ENCODE results near the gene RAB42.
"Not testable (repeated sequence)": the region's sequence is repeated elsewhere in the genome, so short reads cannot be mapped to it uniquely, and the experiment has no call there.

RAB42 gene

DNA sequence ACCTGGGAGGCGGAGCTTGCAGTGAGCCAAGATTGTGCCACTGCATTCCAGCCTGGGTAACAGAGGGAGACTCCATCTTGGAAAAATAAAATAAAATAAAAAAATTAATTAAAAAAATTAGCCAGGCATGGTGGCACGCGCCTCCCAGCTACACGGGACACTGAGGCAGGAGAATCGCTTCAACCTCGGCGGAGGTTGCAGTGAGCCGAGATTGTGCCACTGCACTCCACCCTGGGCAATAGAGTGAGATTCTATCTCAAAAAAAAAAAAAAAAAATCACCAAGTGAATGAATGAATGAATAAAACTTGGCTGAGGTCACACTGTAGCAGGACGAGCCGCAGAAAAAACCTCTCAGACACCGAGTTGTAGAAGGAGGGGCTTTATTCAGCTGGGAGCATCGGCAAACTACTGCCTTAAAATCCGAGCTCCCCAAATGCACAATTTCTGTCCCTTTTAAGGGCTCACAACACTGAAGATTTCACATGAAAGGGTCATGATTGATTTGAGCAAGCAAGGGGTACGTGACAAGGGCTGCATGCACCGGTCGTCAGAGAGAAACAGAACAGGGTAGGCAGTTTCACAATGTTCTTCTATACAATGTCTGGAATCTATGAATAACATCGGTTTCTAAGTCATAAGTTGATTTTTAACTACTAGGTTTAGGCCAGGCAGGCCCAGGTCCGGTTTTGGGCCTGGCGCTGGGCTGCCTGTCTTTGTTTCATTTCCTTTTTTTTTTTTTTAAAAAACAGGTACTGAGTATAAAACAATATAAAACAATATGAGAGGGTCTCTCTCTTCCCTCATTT is 5.3 kb upstream of the RAB42 start:
- not testable (repeated sequence) for H3K9me3 ChIP-seq (ENCODE audit: control insufficient read depth in 2 of 2, low read length in 2 of 2); H3K4me3 ChIP-seq (ENCODE audit: low read length in 2 of 2); H3K36me3 ChIP-seq (ENCODE audit: control insufficient read depth in 2 of 2, insufficient read depth in 2 of 2, low read length in 2 of 2); H3K9ac ChIP-seq (ENCODE audit: low read length in 2 of 2); H3K27me3 ChIP-seq (ENCODE audit: control insufficient read depth in 1 of 2, insufficient read depth in 2 of 2, low read length in 2 of 2); H3K4me1 ChIP-seq (ENCODE audit: control insufficient read depth, insufficient read depth, low read length); H3K27ac ChIP-seq (ENCODE audit: low read length)

DNA sequence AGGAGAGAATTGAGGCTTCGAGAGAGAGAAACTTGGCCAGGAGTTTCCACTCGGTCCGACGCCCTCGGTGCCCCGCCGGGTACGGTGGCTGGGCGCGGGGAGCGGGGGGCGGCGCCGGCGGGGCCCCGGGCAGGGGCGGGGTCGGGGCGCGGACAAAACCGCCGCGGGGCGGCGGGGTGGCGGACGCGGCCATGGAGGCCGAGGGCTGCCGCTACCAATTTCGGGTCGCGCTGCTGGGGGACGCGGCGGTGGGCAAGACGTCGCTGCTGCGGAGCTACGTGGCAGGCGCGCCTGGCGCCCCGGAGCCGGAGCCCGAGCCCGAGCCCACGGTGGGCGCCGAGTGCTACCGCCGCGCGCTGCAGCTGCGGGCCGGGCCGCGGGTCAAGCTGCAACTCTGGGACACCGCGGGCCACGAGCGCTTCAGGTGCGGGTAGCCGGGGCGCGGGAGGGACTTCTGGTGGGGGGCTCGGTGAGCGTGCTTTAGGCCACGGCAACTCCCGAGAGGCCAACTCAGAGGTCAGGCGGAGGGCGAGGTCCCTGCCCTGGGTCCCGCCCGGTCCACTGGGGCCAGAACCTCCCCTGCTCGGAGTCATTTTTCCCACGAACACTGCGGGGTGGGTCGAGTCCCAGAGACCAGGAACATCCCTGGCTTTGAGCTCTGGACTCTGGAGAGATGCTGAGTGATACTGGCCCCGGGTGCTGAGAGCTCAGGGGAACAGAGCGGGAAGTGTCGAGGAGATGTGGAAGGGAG is 431 bp downstream of the RAB42 start:
- peak overlapping the region; percentile 60 to 67 for H3K4me3 ChIP-seq (ENCODE audit: low read length in 2 of 2)
- H3K9ac ChIP-seq (ENCODE audit: low read length in 2 of 2), result peak overlapping the region in 1 of 2 donors; percentile 13
- peaks cover 5% of the 10 kb centered on the region for H3K4me1 ChIP-seq (ENCODE audit: control insufficient read depth, insufficient read depth, low read length)
- H3K36me3 ChIP-seq (ENCODE audit: control insufficient read depth in 2 of 2, insufficient read depth in 2 of 2, low read length in 2 of 2), result no peaks in the 10 kb centered on the region
- H3K9me3 ChIP-seq (ENCODE audit: control insufficient read depth in 2 of 2, low read length in 2 of 2), result no peaks in the 10 kb centered on the region
- H3K27me3 ChIP-seq (ENCODE audit: control insufficient read depth in 1 of 2, insufficient read depth in 2 of 2, low read length in 2 of 2), result no peaks in the 10 kb centered on the region
- H3K27ac ChIP-seq (ENCODE audit: low read length), result no peak overlapping the region

DNA sequence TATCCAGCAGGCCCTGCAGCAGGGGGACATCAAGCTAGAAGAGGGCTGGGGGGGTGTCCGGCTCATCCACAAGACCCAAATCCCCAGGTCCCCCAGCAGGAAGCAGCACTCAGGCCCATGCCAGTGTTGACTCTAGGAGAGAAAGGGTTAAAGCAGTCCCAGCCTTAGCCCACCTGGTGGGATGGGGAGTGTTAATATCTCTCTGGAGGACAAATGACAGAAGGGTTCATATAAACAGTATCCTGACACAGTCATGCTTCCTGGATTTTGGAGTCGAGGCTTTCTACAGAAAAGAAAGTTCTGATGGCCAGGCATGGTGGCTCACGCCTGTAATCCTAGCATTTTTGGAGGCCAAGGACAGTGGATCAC is 1.9 kb downstream of the RAB42 start:
- not testable (repeated sequence) for H3K27ac ChIP-seq (ENCODE audit: low read length); H3K9me3 ChIP-seq (ENCODE audit: control insufficient read depth in 2 of 2, low read length in 2 of 2); H3K4me3 ChIP-seq (ENCODE audit: low read length in 2 of 2); H3K4me1 ChIP-seq (ENCODE audit: control insufficient read depth, insufficient read depth, low read length); H3K9ac ChIP-seq (ENCODE audit: low read length in 2 of 2); H3K27me3 ChIP-seq (ENCODE audit: control insufficient read depth in 1 of 2, insufficient read depth in 2 of 2, low read length in 2 of 2); H3K36me3 ChIP-seq (ENCODE audit: control insufficient read depth in 2 of 2, insufficient read depth in 2 of 2, low read length in 2 of 2)

DNA sequence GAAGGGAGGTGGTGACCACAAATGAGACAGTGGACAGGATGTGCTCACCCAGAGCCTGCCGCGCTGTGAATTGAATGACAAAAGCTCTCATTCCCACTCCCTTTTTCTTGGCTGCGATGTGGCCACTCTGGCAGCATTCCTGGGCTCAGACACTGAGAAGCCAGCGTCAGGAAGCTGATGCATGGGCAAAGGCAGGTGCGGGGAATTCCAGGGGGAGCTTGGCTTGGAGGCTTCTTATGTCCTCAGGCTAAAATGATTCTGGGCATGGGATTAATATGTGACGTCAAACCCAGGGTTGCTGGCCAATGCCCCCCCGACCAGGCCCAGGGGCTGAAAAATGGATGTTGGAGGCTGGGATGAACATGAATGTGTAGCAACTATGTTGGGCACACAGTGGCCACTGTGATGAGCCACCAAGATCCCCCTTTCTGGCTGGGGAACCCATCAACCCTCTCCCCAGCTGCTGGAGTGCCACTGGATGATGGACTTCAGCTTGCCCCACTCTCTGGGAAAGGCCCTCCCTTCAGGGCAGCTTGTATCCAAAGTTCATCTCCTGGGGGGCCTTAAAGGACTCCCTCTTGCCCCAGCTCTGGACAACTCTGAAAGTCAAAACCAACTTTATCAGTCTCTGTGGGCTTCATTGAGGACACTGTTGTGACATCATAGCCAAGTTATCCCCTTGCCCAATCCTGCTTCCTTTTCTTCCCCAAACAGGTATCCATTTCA is 2.8 kb downstream of the RAB42 start:
- H3K36me3 ChIP-seq (ENCODE audit: control insufficient read depth in 2 of 2, insufficient read depth in 2 of 2, low read length in 2 of 2); H3K9ac ChIP-seq (ENCODE audit: low read length in 2 of 2); H3K4me3 ChIP-seq (ENCODE audit: low read length in 2 of 2); H3K27me3 ChIP-seq (ENCODE audit: control insufficient read depth in 1 of 2, insufficient read depth in 2 of 2, low read length in 2 of 2); H3K9me3 ChIP-seq (ENCODE audit: control insufficient read depth in 2 of 2, low read length in 2 of 2); H3K4me1 ChIP-seq (ENCODE audit: control insufficient read depth, insufficient read depth, low read length); H3K27ac ChIP-seq (ENCODE audit: low read length): not testable (repeated sequence)

DNA sequence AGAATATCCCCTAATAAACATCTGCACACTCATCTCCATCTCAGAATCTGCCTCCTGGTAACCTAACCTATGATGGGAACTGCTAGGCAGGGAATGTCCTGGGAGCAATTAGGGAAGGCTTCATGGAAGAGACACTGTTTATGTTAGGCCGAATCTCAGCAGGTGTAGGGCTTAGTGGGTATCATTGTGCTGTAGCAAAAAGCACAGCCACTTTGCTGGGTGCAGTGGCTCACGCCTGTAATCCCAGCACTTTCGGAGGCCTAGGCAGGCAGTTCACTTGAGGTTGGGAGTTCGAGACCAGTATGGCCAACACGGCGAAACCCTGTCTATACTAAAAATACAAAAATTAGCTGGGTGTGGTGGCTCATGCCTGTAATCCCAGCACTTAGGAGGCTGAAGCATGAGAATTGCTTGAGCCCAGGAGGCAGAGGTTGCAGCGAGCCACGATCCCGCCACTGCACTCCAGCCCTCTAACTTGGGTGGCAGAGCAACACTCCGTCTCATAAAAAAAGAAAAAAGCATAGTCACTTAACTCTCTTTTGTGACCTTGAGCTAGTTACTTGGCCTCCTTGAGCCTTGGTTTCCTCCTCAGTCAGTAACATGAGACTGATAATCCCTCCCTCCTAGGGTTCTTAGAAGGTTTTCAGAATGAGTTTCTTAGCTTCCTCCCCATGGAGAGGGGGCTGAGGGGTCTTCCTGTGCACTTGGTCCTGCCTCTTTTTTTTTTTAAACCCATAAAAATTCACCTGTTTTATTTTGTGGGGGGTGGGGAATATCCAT is 3.5 kb downstream of the RAB42 start:
- Histone ChIP-seq H3K9ac (ENCODE audit: low read length in 2 of 2) (no peak overlapping the region), H3K36me3 (ENCODE audit: control insufficient read depth in 2 of 2, insufficient read depth in 2 of 2, low read length in 2 of 2) (no peaks in the 10 kb centered on the region), H3K4me1 (ENCODE audit: control insufficient read depth, insufficient read depth, low read length) (peaks cover 5% of the 10 kb centered on the region), H3K9me3 (ENCODE audit: control insufficient read depth in 2 of 2, low read length in 2 of 2) (no peaks in the 10 kb centered on the region), H3K4me3 (ENCODE audit: low read length in 2 of 2) (no peak overlapping the region), H3K27me3 (ENCODE audit: control insufficient read depth in 1 of 2, insufficient read depth in 2 of 2, low read length in 2 of 2) (no peaks in the 10 kb centered on the region), H3K27ac (ENCODE audit: low read length) (no peak overlapping the region)

DNA sequence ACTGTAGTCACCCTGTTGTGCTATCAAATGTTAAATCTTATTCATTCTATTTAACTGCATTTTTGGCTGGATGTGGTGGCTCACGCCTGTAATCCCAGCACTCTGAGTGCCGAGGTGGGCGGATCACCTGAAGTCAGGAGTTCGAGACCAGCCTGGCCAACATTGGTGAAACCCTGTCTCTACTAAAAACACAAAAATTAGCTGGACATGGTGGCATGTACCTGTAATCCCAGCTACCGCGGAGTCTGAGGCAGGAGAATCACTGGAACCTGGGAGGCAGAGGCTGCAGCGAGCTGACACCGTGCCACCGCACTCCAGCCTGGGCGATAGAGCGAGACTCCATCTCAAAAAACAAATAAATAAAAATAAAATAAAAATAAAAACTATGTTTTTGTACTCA is 4.2 kb downstream of the RAB42 start:
- not testable (repeated sequence) for H3K4me1 ChIP-seq (ENCODE audit: control insufficient read depth, insufficient read depth, low read length); H3K27me3 ChIP-seq (ENCODE audit: control insufficient read depth in 1 of 2, insufficient read depth in 2 of 2, low read length in 2 of 2); H3K9me3 ChIP-seq (ENCODE audit: control insufficient read depth in 2 of 2, low read length in 2 of 2); H3K36me3 ChIP-seq (ENCODE audit: control insufficient read depth in 2 of 2, insufficient read depth in 2 of 2, low read length in 2 of 2); H3K9ac ChIP-seq (ENCODE audit: low read length in 2 of 2); H3K4me3 ChIP-seq (ENCODE audit: low read length in 2 of 2); H3K27ac ChIP-seq (ENCODE audit: low read length)

DNA sequence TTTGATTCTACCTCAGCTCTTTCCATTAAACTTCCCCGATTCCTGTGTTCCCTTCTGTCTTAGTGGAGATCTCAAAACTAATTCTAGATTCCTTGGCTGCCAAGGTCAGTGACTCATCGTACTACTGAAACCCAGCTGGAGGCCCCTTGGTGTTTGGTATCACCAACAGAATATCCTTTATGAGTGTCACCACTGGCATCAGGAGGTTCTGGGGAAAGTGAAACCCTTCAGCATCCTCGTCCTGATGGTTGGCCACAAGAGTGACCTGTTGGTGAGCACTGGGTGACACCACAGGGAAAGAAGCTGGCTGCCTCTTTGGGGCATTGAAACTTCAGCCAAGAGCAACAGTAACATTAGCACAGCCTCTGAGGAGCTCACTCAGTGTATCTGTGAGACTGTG is 9.6 kb downstream of the RAB42 start:
- Histone ChIP-seq H3K36me3 (ENCODE audit: control insufficient read depth in 2 of 2, insufficient read depth in 2 of 2, low read length in 2 of 2) (peaks cover 25 to 30% of the 10 kb centered on the region in 2 donors), H3K9me3 (ENCODE audit: control insufficient read depth in 2 of 2, low read length in 2 of 2) (no peaks in the 10 kb centered on the region), H3K27ac (ENCODE audit: low read length) (no peak overlapping the region), H3K4me3 (ENCODE audit: low read length in 2 of 2) (no peak overlapping the region), H3K27me3 (ENCODE audit: control insufficient read depth in 1 of 2, insufficient read depth in 2 of 2, low read length in 2 of 2) (no peaks in the 10 kb centered on the region), H3K9ac (ENCODE audit: low read length in 2 of 2) (no peak overlapping the region), H3K4me1 (ENCODE audit: control insufficient read depth, insufficient read depth, low read length) (no peaks in the 10 kb centered on the region)

DNA sequence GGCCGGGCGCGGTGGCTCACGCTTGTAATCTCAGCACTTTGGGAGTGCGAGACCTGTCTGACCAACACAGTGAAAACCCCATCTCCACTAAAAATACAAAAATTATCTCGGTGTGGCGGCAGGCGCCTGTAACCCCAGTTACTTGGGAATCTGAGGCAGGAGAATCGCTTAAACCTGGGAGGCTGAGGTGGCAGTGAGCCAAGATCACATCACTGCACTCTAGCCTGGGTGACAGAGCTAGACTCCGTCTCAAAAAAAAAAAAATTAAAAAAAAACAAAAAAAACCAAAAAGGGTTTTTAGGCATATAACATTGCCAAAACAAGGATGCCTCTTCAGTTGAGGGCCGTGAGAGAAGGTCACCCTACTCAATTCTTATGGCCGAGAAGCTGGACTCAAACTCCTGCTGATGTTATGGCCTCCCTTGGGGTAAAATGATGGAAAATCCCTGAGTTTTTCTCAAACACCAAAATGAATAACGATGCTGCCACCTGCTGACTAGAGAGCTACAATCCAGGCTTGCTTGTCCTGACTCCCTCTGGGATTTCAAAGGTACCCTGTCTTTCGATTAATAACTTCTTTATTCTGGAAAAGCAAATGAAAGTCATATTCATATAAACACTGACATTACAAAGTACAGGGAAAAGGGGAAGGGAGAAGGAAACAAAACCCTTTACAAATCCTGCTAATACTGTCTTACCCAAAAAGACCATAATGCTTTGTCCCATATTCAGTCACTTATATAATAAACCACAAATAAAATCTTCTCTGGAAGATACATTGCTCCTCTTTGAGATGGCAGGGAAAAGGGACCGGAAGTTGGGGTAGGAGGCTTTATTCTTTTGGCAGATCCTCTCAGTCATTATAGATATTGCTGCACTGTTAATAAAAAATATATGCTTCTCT is 10.7 kb downstream of the RAB42 start:
- Histone ChIP-seq H3K36me3 (ENCODE audit: control insufficient read depth in 2 of 2, insufficient read depth in 2 of 2, low read length in 2 of 2) (peaks cover 29 to 34% of the 10 kb centered on the region in 2 donors), H3K9ac (ENCODE audit: low read length in 2 of 2) (no peak overlapping the region), H3K27ac (ENCODE audit: low read length) (no peak overlapping the region)

DNA sequence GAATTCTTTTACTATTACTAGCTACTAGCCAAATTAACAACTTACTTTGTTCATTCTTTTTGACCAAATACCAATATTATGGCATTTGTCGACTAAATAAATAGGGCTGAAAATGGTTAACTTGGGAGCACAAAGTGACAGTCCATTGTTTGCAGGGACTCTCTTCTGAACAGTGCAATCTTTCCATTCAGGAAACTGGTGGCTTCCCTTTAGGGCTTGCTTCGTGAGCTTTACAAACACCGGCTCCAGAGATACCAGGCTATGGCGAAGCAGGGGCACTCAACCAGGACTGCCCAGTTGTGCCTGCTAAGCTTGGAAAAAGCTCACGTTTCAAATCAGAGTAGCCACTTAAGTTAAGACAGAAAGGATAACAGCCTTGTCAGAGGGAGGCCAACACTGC is 12.3 kb downstream of the RAB42 start:
- H3K9ac ChIP-seq (ENCODE audit: low read length in 2 of 2), result no peak overlapping the region

More for the DNA sequence above, 10.7 kb downstream of the RAB42 start:
- H3K4me3 ChIP-seq (ENCODE audit: low read length in 2 of 2), result no peak overlapping the region
- no peaks in the 10 kb centered on the region for H3K9me3 ChIP-seq (ENCODE audit: control insufficient read depth in 2 of 2, low read length in 2 of 2)
- no peaks in the 10 kb centered on the region for H3K4me1 ChIP-seq (ENCODE audit: control insufficient read depth, insufficient read depth, low read length)
- H3K27me3 ChIP-seq (ENCODE audit: control insufficient read depth in 1 of 2, insufficient read depth in 2 of 2, low read length in 2 of 2), result no peaks in the 10 kb centered on the region

DNA sequence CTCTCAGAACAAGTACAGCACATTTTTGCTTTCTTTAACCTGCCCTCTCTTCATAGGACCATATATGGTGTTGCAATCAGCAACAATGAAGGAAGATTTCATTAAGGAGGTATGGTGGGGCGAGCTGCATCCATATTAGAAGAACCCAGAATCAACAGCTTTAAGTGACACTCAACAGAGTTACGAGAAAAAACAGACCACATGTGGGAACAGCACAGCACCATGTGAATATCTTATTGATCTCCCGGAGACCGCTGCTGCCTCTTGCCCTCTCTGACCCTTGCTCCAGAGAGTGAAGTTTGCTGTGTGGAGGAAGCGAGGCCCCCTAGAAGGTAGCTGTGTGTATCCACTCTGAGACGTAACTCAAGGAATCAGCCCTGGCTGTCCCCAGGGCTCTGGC is 12.9 kb downstream of the RAB42 start:
- H3K9me3 ChIP-seq (ENCODE audit: control insufficient read depth in 2 of 2, low read length in 2 of 2), result no peaks in the 10 kb centered on the region

More for the DNA sequence above, 12.3 kb downstream of the RAB42 start:
- no peaks in the 10 kb centered on the region for H3K4me1 ChIP-seq (ENCODE audit: control insufficient read depth, insufficient read depth, low read length)
- H3K27me3 ChIP-seq (ENCODE audit: control insufficient read depth in 1 of 2, insufficient read depth in 2 of 2, low read length in 2 of 2), result no peaks in the 10 kb centered on the region
- H3K36me3 ChIP-seq (ENCODE audit: control insufficient read depth in 2 of 2, insufficient read depth in 2 of 2, low read length in 2 of 2), result peaks cover 29 to 35% of the 10 kb centered on the region in 2 donors
- H3K9me3 ChIP-seq (ENCODE audit: control insufficient read depth in 2 of 2, low read length in 2 of 2), result no peaks in the 10 kb centered on the region
- H3K27ac ChIP-seq (ENCODE audit: low read length), result no peak overlapping the region
- H3K4me3 ChIP-seq (ENCODE audit: low read length in 2 of 2), result no peak overlapping the region

More for the DNA sequence above, 12.9 kb downstream of the RAB42 start:
- peaks cover 29 to 35% of the 10 kb centered on the region in 2 donors for H3K36me3 ChIP-seq (ENCODE audit: control insufficient read depth in 2 of 2, insufficient read depth in 2 of 2, low read length in 2 of 2)
- H3K27ac ChIP-seq (ENCODE audit: low read length), result no peak overlapping the region
- H3K4me3 ChIP-seq (ENCODE audit: low read length in 2 of 2), result no peak overlapping the region
- H3K27me3 ChIP-seq (ENCODE audit: control insufficient read depth in 1 of 2, insufficient read depth in 2 of 2, low read length in 2 of 2), result no peaks in the 10 kb centered on the region
- H3K4me1 ChIP-seq (ENCODE audit: control insufficient read depth, insufficient read depth, low read length), result no peaks in the 10 kb centered on the region
- H3K9ac ChIP-seq (ENCODE audit: low read length in 2 of 2), result no peak overlapping the region

Measured in stomach smooth muscle (tissue), 2 donors.